Hepatocyte (in vitro differentiated cells): ENCODE measurements around the gene TREH. TPM values are rescaled to one million over a fixed set of nuclear protein-coding genes. Genes with fewer than 3 reads are reported as not detected.

ENCODE experiments used
- DNase-seq: peaks from one replicate; pipeline ENCODE4 v3.0.0-alpha.2; 2016; ENCODE audit warnings: low spot score
- H2AFZ ChIP-seq: fragments of 200-600 bp; sonication (generic); 2 replicates; pipeline ENCODE4 v1.6.0; 2016; ENCODE audit warnings: antibody characterized with exemption, mild to moderate bottlenecking
- H3K27ac ChIP-seq: fragments of 200-600 bp; sonication (generic); 2 replicates; pipeline ENCODE4 v1.5.1; 2016; ENCODE audit warnings: mild to moderate bottlenecking
- H3K27me3 ChIP-seq: fragments of 200-600 bp; sonication (generic); 2 replicates; pipeline ENCODE4 v1.6.1; 2016
- H3K36me3 ChIP-seq: fragments of 200-600 bp; sonication (generic); replicated peaks from 2 replicates; pipeline ENCODE4 v1.5.1; 2016; ENCODE audit warnings: low read depth; ENCODE audit not compliant: insufficient read depth
- H3K4me1 ChIP-seq: fragments of 200-600 bp; sonication (generic); 2 replicates; pipeline ENCODE4 v1.5.1; 2016; ENCODE audit warnings: mild to moderate bottlenecking, moderate library complexity; ENCODE audit not compliant: insufficient read depth
- H3K4me2 ChIP-seq: fragments of 200-600 bp; sonication (generic); 2 replicates; pipeline ENCODE4 v1.6.0; 2016
- H3K4me3 ChIP-seq: fragments of 200-600 bp; sonication (generic); 2 replicates; pipeline ENCODE4 v1.5.1; 2016; ENCODE audit warnings: mild to moderate bottlenecking
- H3K79me2 ChIP-seq: fragments of 200-600 bp; sonication (generic); 2 replicates; pipeline ENCODE4 v1.6.0; 2017; ENCODE audit warnings: mild to moderate bottlenecking
- H3K9me2 ChIP-seq: fragments of 200-600 bp; sonication (generic); replicated peaks from 2 replicates; pipeline ENCODE4 v1.6.0; 2017; ENCODE audit warnings: mild to moderate bottlenecking; ENCODE audit not compliant: insufficient read depth
- H3K9me3 ChIP-seq: fragments of 200-600 bp; sonication (generic); 2 replicates; pipeline ENCODE4 v1.5.1; 2016; ENCODE audit warnings: low read depth, mild to moderate bottlenecking
- H4K20me1 ChIP-seq: fragments of 200-600 bp; sonication (generic); 2 replicates; pipeline ENCODE4 v1.6.0; 2016; ENCODE audit warnings: mild to moderate bottlenecking; ENCODE audit not compliant: insufficient read depth, poor library complexity, severe bottlenecking
- EZH2 ChIP-seq: fragments of 200-600 bp; sonication (generic); IDR thresholded peaks from 2 replicates; pipeline ENCODE4 v1.6.1; 2016; ENCODE audit warnings: antibody characterized with exemption, mild to moderate bottlenecking, borderline replicate concordance
- EZH2phosphoT487 ChIP-seq: fragments of 200-600 bp; sonication (generic); IDR thresholded peaks from one replicate; pipeline ENCODE4 v1.6.1; 2018; ENCODE audit warnings: antibody characterized with exemption, mild to moderate bottlenecking, low read depth, moderate library complexity; ENCODE audit not compliant: unreplicated experiment, severe bottlenecking
- WGBS: methylation state at CpG from one replicate; pipeline ENCODE4 v1.1.6; 2016; ENCODE audit warnings: low lambda C conversion rate; ENCODE audit errors: missing lambda C conversion rate; 5-methylcytosine and 5-hydroxymethylcytosine counted together
- polyA plus RNA-seq: library from polyadenylated mRNA; unstranded; fragments of >200 nt; fragmentation: Nextera tagmentation; extraction: Ambion mirVana; gene quantifications from 2 replicates; pipeline ENCODE4 v1.2.1, GENCODE V29; 2016
- total RNA-seq: library from RNA; depleted of rRNA; stranded (reverse); fragments of >200 nt; gene quantifications from 2 replicates; pipeline ENCODE4 v1.2.3, GENCODE V29; 2014
- TF ChIP-seq, protein P1 (sequence below): fragments of 200-600 bp; sonication (generic); IDR thresholded peaks from 2 replicates; pipeline ENCODE4 v1.5.1; 2016; ENCODE audit warnings: antibody characterized with exemption, mild to moderate bottlenecking; ENCODE audit not compliant: poor library complexity

TREH gene
- total and polyA plus RNA-seq, 2 experiments from 2014 or later: 6.6 to 10.7 TPM

DNA sequence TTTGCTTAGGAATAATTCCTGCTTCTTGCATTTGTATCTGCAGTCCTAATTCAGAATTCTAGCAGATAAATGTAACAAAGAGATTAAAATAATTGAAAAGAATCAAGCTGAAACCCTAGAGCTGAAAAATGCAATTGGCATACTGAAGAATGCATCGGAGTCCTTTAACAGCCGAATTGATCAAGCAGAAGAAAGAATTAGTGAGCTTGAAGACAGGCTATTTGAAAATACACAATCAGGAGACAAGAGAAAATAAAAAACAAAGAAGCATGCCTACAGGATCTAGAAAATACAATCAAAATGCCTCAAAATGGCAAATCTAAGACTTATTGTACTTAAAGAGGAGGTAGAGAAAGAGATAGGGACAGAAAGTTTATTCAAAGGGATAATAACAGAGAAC is 8.2 kb downstream of the TREH start:
- Histone ChIP-seq H3K79me2 (no peaks in the 10 kb centered on the region), H3K4me3 (no peak overlapping the region), H2AFZ (no peak overlapping the region), H3K36me3 (no peaks in the 10 kb centered on the region), H3K27me3 (no peaks in the 10 kb centered on the region), H3K9me2 (no peaks in the 10 kb centered on the region), H3K4me2 (no peak overlapping the region), H3K27ac (no peak overlapping the region), H3K4me1 (no peaks in the 10 kb centered on the region), H3K9me3 (no peaks in the 10 kb centered on the region), H4K20me1 (no peaks in the 10 kb centered on the region)
- WGBS: 97% methylated on average over 2 of the region's 2 CpGs
- DNase-seq: no peak
- TF ChIP-seq, protein P1, sequence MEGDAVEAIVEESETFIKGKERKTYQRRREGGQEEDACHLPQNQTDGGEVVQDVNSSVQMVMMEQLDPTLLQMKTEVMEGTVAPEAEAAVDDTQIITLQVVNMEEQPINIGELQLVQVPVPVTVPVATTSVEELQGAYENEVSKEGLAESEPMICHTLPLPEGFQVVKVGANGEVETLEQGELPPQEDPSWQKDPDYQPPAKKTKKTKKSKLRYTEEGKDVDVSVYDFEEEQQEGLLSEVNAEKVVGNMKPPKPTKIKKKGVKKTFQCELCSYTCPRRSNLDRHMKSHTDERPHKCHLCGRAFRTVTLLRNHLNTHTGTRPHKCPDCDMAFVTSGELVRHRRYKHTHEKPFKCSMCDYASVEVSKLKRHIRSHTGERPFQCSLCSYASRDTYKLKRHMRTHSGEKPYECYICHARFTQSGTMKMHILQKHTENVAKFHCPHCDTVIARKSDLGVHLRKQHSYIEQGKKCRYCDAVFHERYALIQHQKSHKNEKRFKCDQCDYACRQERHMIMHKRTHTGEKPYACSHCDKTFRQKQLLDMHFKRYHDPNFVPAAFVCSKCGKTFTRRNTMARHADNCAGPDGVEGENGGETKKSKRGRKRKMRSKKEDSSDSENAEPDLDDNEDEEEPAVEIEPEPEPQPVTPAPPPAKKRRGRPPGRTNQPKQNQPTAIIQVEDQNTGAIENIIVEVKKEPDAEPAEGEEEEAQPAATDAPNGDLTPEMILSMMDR: no peak
- TF ChIP-seq EZH2 (no peak), EZH2phosphoT487 (no peak)

DNA sequence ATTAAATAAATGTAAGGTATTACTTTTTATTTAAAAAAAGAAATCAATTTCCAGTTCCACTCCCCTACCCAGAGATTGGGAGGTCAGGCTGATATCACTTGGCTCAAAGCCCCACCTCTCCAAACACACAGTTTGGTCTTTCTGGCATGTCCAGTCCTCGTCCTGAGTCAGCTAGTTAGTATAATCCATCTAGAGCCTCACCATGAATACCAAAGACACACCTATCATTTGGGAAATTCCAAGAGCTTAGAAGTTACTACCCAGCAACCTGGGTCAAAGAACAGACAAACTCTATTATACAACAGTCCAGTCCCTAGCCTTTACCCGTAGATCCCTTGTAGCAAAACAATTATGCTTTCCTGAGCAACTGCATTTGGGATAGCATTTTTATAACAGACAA is 9.4 kb downstream of the TREH start:
- H3K4me3 ChIP-seq: no peak overlapping the region
- H4K20me1 ChIP-seq: no peaks in the 10 kb centered on the region
- WGBS: 49% methylated on average over 2 of the region's 2 CpGs
- peak; percentile 9 for DNase-seq
- H3K27me3 ChIP-seq: no peaks in the 10 kb centered on the region
- no peaks in the 10 kb centered on the region for H3K9me3 ChIP-seq
- H3K27ac ChIP-seq: no peak overlapping the region
- no peaks in the 10 kb centered on the region for H3K4me1 ChIP-seq
- TF ChIP-seq EZH2: no peak
- no peak for TF ChIP-seq EZH2phosphoT487
- TF ChIP-seq, protein P1: no peak
- no peaks in the 10 kb centered on the region for H3K79me2 ChIP-seq
- no peak overlapping the region for H3K4me2 ChIP-seq
- no peaks in the 10 kb centered on the region for H3K9me2 ChIP-seq
- no peaks in the 10 kb centered on the region for H3K36me3 ChIP-seq
- no peak overlapping the region for H2AFZ ChIP-seq

- Histone ChIP-seq H3K4me3 (no peak overlapping the region), H3K36me3 (no peaks in the 10 kb centered on the region), H3K9me3 (no peaks in the 10 kb centered on the region), H3K27me3 (no peaks in the 10 kb centered on the region), H4K20me1 (no peaks in the 10 kb centered on the region), H3K79me2 (no peaks in the 10 kb centered on the region), H3K4me2 (no peak overlapping the region), H3K9me2 (no peaks in the 10 kb centered on the region), H3K27ac (no peak overlapping the region), H2AFZ (no peak overlapping the region), H3K4me1 (no peaks in the 10 kb centered on the region)
- TF ChIP-seq, protein P1: no peak
- TF ChIP-seq EZH2 (no peak), EZH2phosphoT487 (no peak)
- no peak for DNase-seq
- WGBS: 78% methylated on average over 5 of the region's 5 CpGs
Observed at GRCh38 chr11:118666371-118666770, 13.1 kb downstream of the TREH start.

GRCh38 chr11:118663902-118664301 is 15.5 kb downstream of the TREH start:
- H3K27me3 ChIP-seq: no peaks in the 10 kb centered on the region
- no peaks in the 10 kb centered on the region for H3K9me2 ChIP-seq
- H3K9me3 ChIP-seq: no peaks in the 10 kb centered on the region
- no peak overlapping the region for H2AFZ ChIP-seq
- no peaks in the 10 kb centered on the region for H3K79me2 ChIP-seq
- H3K36me3 ChIP-seq: no peaks in the 10 kb centered on the region
- TF ChIP-seq EZH2: no peak
- TF ChIP-seq, protein P1: no peak
- no peak for TF ChIP-seq EZH2phosphoT487
- H3K27ac ChIP-seq: no peak overlapping the region
- H3K4me3 ChIP-seq: no peak overlapping the region
- 60% methylated on average over 3 of the region's 3 CpGs for WGBS
- peaks cover 6% of the 10 kb centered on the region for H3K4me1 ChIP-seq
- no peak for DNase-seq
- no peak overlapping the region for H3K4me2 ChIP-seq
- H4K20me1 ChIP-seq: no peaks in the 10 kb centered on the region
